Mammary epithelial cell (primary cell): ENCODE results near the gene B3GNT8.

ENCODE experiments used
- CTCF ChIP-seq, 2 donors: IDR thresholded peaks in 1 of 2; conservative IDR thresholded peaks in 1 of 2; 2 replicates each; pipeline ENCODE4 v1.5.1; 2011 to 2012; ENCODE audit warnings: inconsistent platforms in 2 of 2, low read length in 2 of 2, mild to moderate bottlenecking in 2 of 2, control low read depth in 1 of 2, low read depth in 1 of 2; ENCODE audit not compliant: insufficient read depth in 1 of 2; ENCODE audit errors: extremely low read depth in 1 of 2
- EZH2 ChIP-seq: IDR thresholded peaks from 2 replicates; pipeline ENCODE4 v1.6.1; 2012; ENCODE audit warnings: low read length, inconsistent platforms, borderline replicate concordance

DNA sequence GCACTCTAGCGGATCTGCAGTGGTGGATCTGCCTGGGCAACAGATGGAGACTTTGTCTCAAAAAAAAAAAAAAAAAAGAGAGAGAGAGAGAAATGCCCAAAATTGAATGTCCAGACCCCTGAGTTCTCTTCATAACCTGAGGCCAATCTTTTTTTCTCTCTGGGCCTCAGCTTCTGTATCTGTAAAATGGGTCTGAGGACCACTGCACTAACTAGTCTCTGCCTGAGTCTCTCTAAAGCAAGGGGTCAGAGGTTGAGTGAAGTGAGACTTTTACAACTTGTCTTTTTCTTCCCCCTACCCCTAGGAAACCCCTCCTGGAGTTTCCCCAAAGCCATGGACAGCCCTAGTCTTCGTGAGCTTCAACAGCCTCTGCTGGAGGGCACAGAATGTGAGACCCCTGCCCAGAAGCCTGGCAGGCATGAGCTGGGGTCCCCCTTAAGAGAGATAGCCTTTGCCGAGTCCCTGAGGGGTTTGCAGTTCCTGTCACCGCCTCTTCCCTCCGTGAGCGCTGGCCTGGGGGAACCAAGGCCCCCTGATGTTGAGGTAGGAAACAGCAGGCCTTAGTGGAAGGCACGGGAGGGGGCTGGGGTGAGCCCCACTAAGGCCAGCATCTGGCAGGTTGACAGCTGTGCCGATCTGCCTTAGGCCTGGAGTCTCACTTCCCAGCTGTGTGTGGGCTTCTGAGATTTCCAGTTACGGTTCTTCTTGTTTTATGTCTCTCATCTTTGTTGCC is 49.0 kb downstream of the B3GNT8 start:
- TF ChIP-seq EZH2: no peak
- no peak for TF ChIP-seq CTCF (conservative IDR thresholded peaks at IDR 0.05 in 1 of 2, IDR thresholded peaks at IDR 0.05 in 1 of 2; ENCODE audit: extremely low read depth in 1 of 2, insufficient read depth in 1 of 2, low read depth in 1 of 2, low read length in 2 of 2)
